Keratinocyte (primary cell): ENCODE results near the gene FGF12. TPM values are rescaled to one million over a fixed set of nuclear protein-coding genes. Genes with fewer than 3 reads are reported as not detected.
A peak's percentile ranks its signal among the peaks of the same experiment; 100 is the strongest.

Experiments
- DNase-seq: peaks from one replicate; pipeline ENCODE4 v3.0.0-alpha.2; 2011; ENCODE audit warnings: low read depth, missing footprints, low spot score
- FAIRE-seq: peaks from 2 replicates; lab custom pipeline; 2011; peaks lifted over from hg19 to GRCh38; lab: Jason Lieb, UNC
- H2AFZ ChIP-seq: 2 replicates; pipeline ENCODE4 v1.6.0; 2012; ENCODE audit warnings: low read length, control low read depth, inconsistent platforms; ENCODE audit not compliant: control insufficient read depth
- H3K27ac ChIP-seq: 2 replicates; pipeline ENCODE4 v1.5.1; 2011; ENCODE audit warnings: low read length; ENCODE audit not compliant: control insufficient read depth, insufficient read depth
- H3K27me3 ChIP-seq: 3 replicates; pipeline ENCODE4 v1.6.0; 2011; ENCODE audit warnings: low read length; ENCODE audit not compliant: control insufficient read depth, insufficient read depth; ENCODE audit errors: extremely low read depth
- H3K36me3 ChIP-seq, 2 experiments: 2 replicates in 1 of 2; 3 replicates in 1 of 2; pipeline ENCODE4 v1.5.1; 2011; ENCODE audit warnings: low read length in 2 of 2, mild to moderate bottlenecking in 1 of 2; ENCODE audit not compliant: control insufficient read depth in 2 of 2, insufficient read depth in 2 of 2; ENCODE audit errors: extremely low read depth in 1 of 2
- H3K4me1 ChIP-seq: 3 replicates; pipeline ENCODE4 v1.5.1; 2011; ENCODE audit warnings: low read length; ENCODE audit not compliant: control insufficient read depth, insufficient read depth; ENCODE audit errors: extremely low read depth
- H3K4me2 ChIP-seq: 3 replicates; pipeline ENCODE4 v1.6.0; 2011; ENCODE audit warnings: low read depth, low read length; ENCODE audit not compliant: control insufficient read depth, insufficient read depth; ENCODE audit errors: extremely low read depth
- H3K4me3 ChIP-seq, 3 experiments: fragments of 200-600 bp in 1 of 3; sonication (generic) in 1 of 3; 2 replicates in 2 of 3; 3 replicates in 1 of 3; pipeline ENCODE4 v1.5.1; 2011 to 2016; ENCODE audit warnings: low read length in 3 of 3, mild to moderate bottlenecking in 3 of 3, control low read depth in 2 of 3, inconsistent platforms in 1 of 3, low read depth in 1 of 3, mixed read lengths in 1 of 3, mixed run types in 1 of 3, moderate library complexity in 1 of 3; ENCODE audit not compliant: control insufficient read depth in 2 of 3, insufficient read depth in 2 of 3; ENCODE audit errors: extremely low read depth in 1 of 3
- H3K79me2 ChIP-seq: 2 replicates; pipeline ENCODE4 v1.6.0; 2012; ENCODE audit warnings: low read length; ENCODE audit not compliant: control insufficient read depth, insufficient read depth
- H3K9ac ChIP-seq: 3 replicates; pipeline ENCODE4 v1.6.0; 2011; ENCODE audit warnings: low read length; ENCODE audit not compliant: control insufficient read depth, insufficient read depth; ENCODE audit errors: extremely low read depth
- H3K9me1 ChIP-seq: 3 replicates; pipeline ENCODE4 v1.6.0; 2011; ENCODE audit warnings: low read length; ENCODE audit not compliant: control insufficient read depth, insufficient read depth; ENCODE audit errors: extremely low read depth
- H3K9me3 ChIP-seq: 2 replicates; pipeline ENCODE4 v1.5.1; 2012; ENCODE audit warnings: low read depth, low read length; ENCODE audit not compliant: control insufficient read depth
- H4K20me1 ChIP-seq: 3 replicates; pipeline ENCODE4 v1.6.0; 2011; ENCODE audit warnings: low read length; ENCODE audit not compliant: control insufficient read depth, insufficient read depth; ENCODE audit errors: extremely low read depth
- CTCF ChIP-seq, 3 experiments: IDR thresholded peaks in 1 of 3; conservative IDR thresholded peaks in 1 of 3; optimal IDR thresholded peaks in 1 of 3; 2 replicates in 2 of 3; 3 replicates in 1 of 3; pipeline versions ENCODE3 to v1.5.1; 2011; ENCODE audit warnings: low read length in 3 of 3, mild to moderate bottlenecking in 3 of 3, moderate library complexity in 2 of 3, control low read depth in 1 of 3, inconsistent platforms in 1 of 3; ENCODE audit not compliant: insufficient read depth in 2 of 3; ENCODE audit errors: extremely low read depth in 1 of 3
- EZH2 ChIP-seq: IDR thresholded peaks from one replicate; pipeline ENCODE4 v1.6.1; 2012; ENCODE audit warnings: inconsistent platforms, mild to moderate bottlenecking, low read length, moderate library complexity
- dilution Hi-C: fragments of 300-500 bp; cut with MboI; formaldehyde crosslinking; loops from one replicate; pipeline ENCODE4 v1.7.0; 2020; ENCODE audit warnings: low sequenced_read_pairs; ENCODE audit not compliant: extremely low pct_ligation_motif_present
- polyA plus RNA-seq, 5 experiments: library from polyadenylated mRNA; depleted of rRNA in 3 of 5; stranded (reverse) in 3 of 5; stranded (forward) in 1 of 5; unstranded in 1 of 5; fragments of >200 nt; gene quantifications; 1 replicate in 1 of 5; 2 replicates in 3 of 5; 3 replicates in 1 of 5; pipeline versions ENCODE4 v1.2.1 to v1.2.3, GENCODE V29; 2011 to 2012; ENCODE audit warnings: missing spikeins in 2 of 5, low read depth in 1 of 5, low replicate concordance in 1 of 5

FGF12 gene
- polyA plus RNA-seq, 1 donor (not counting 4 experiments of a cell fraction or from before 2014, with no cell fraction given), result 4.1 TPM

GRCh38 chr3:192449036-192449435 lies 278.3 kb downstream of the FGF12 start:
- H4K20me1 ChIP-seq, result no peaks in the 10 kb centered on the region
- dilution Hi-C loops, result no loop called here
- H3K79me2 ChIP-seq, result no peaks in the 10 kb centered on the region
- no peak overlapping the region for H2AFZ ChIP-seq
- TF ChIP-seq CTCF (optimal IDR thresholded peaks at IDR 0.05 in 1 of 3, IDR thresholded peaks at IDR 0.05 in 1 of 3, conservative IDR thresholded peaks at IDR 0.05 in 1 of 3; ENCODE audit: extremely low read depth in 1 of 3, insufficient read depth in 2 of 3, low read length in 3 of 3) (peak in 2 of 3 experiments; percentile 26), EZH2 (no peak)
- H3K4me2 ChIP-seq, result no peak overlapping the region
- H3K9me1 ChIP-seq, result no peaks in the 10 kb centered on the region
- peaks cover 10% of the 10 kb centered on the region for H3K27me3 ChIP-seq
- no peak overlapping the region for H3K4me3 ChIP-seq
- DNase-seq (no peak), FAIRE-seq (no peak)
- no peak overlapping the region for H3K27ac ChIP-seq
- H3K36me3 ChIP-seq, result no peaks in the 10 kb centered on the region
- no peaks in the 10 kb centered on the region for H3K4me1 ChIP-seq
- no peak overlapping the region for H3K9ac ChIP-seq
- no peaks in the 10 kb centered on the region for H3K9me3 ChIP-seq

DNA sequence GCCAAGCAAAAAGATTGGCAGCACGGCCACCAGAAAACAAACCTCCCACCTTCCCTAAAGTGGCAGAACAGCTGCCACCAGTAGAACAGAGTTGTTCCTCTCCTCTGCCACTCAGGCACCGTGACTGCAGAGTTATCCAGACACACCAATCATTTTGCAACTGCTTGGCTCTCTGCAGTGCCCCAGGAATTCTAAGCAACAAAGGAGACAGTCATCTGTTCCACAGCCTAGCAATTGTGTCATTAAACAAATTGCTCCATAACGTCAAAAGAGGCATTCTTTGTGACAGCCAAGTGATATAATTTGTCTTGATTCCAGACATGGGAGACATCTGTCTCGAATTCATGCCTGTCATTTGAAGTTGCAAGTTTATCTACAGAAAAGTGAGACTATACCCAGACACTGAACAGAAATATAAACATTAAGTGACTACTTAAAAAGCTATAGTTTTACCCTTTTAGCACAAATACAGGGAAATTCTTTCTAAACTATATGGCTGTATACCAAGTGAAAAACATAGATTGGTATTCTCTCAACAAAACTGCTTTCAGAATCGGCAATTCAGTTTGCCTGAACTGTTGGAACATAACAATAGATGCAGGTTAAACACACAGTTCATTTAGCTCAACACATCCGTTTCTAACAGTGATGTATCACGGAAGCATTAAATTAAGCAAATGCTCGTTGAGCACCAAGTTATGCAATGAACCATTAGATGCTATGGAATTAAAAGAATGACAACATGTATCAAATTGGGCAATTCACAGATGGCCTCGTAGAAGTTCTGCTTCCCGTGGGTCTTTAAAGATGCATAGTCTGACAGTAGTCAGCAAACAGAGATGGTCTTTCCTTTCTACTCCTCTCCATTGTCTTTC lies 281.3 kb downstream of the FGF12 start:
- H3K27ac ChIP-seq, result no peak overlapping the region
- no peaks in the 10 kb centered on the region for H3K4me1 ChIP-seq
- DNase-seq, result no peak
- FAIRE-seq, result no peak
- H3K9ac ChIP-seq, result no peak overlapping the region
- H3K4me2 ChIP-seq, result no peak overlapping the region
- H2AFZ ChIP-seq, result no peak overlapping the region
- TF ChIP-seq CTCF (optimal IDR thresholded peaks at IDR 0.05 in 1 of 3, IDR thresholded peaks at IDR 0.05 in 1 of 3, conservative IDR thresholded peaks at IDR 0.05 in 1 of 3; ENCODE audit: extremely low read depth in 1 of 3, insufficient read depth in 2 of 3, low read length in 3 of 3), result no peak
- TF ChIP-seq EZH2, result no peak
- peaks cover 10% of the 10 kb centered on the region for H3K27me3 ChIP-seq
- H3K9me3 ChIP-seq, result no peaks in the 10 kb centered on the region
- H3K9me1 ChIP-seq, result no peaks in the 10 kb centered on the region
- no peaks in the 10 kb centered on the region for H3K36me3 ChIP-seq
- no peaks in the 10 kb centered on the region for H4K20me1 ChIP-seq
- no peaks in the 10 kb centered on the region for H3K79me2 ChIP-seq
- H3K4me3 ChIP-seq, result no peak overlapping the region
- dilution Hi-C loops, result no loop called here
